Kidney (tissue), 14 donors: ENCODE measurements around the gene RBBP8NL. TPM values are rescaled to one million over a fixed set of nuclear protein-coding genes. Genes with fewer than 3 reads are reported as not detected.

Experiments
- DNase-seq, 5 donors: peaks; one replicate each; pipeline ENCODE4 v3.0.0-alpha.2; 2013 to 2020
- FAIRE-seq: peaks from 2 replicates; lab custom pipeline; 2012; peaks lifted over from hg19 to GRCh38; lab: Jason Lieb, UNC
- H3K27ac ChIP-seq, 2 donors: one replicate each; pipeline ENCODE4 v1.7.0; 2013; ENCODE audit warnings: low read depth in 2 of 2, low read length in 2 of 2, inconsistent platforms in 1 of 2
- H3K27me3 ChIP-seq: one replicate; pipeline ENCODE4 v1.7.1; 2013; ENCODE audit warnings: low read length, inconsistent platforms; ENCODE audit not compliant: control insufficient read depth, insufficient read depth
- H3K36me3 ChIP-seq, 3 donors: one replicate each; pipeline versions ENCODE4 v1.7.0 to v1.7.1; 2013; ENCODE audit warnings: low read length in 3 of 3, control low read depth in 1 of 3, inconsistent platforms in 1 of 3; ENCODE audit not compliant: insufficient read depth in 3 of 3, control insufficient read depth in 2 of 3
- H3K4me1 ChIP-seq, 3 donors: one replicate each; pipeline versions ENCODE4 v1.7.0 to v1.7.1; 2013; ENCODE audit warnings: low read length in 3 of 3, inconsistent platforms in 1 of 3, low read depth in 1 of 3; ENCODE audit not compliant: control insufficient read depth in 2 of 3, insufficient read depth in 2 of 3
- H3K4me3 ChIP-seq, 3 donors: one replicate each; pipeline versions ENCODE4 v1.7.0 to v1.8.1; 2013; ENCODE audit warnings: low read length in 3 of 3, control low read depth in 1 of 3, inconsistent platforms in 1 of 3
- H3K9ac ChIP-seq, 3 donors: one replicate each; pipeline versions ENCODE4 v1.7.0 to v1.7.1; 2013; ENCODE audit warnings: low read length in 3 of 3, control low read depth in 1 of 3, inconsistent platforms in 1 of 3
- H3K9me3 ChIP-seq, 3 donors: one replicate each; pipeline versions ENCODE4 v1.7.0 to v1.7.1; 2013; ENCODE audit warnings: low read length in 3 of 3, control low read depth in 1 of 3, inconsistent platforms in 1 of 3; ENCODE audit not compliant: control insufficient read depth in 2 of 3, insufficient read depth in 1 of 3
- CTCF ChIP-seq: IDR thresholded peaks from 3 replicates; pipeline ENCODE4 v1.5.1; 2012; ENCODE audit warnings: mild to moderate bottlenecking, moderate library complexity, borderline replicate concordance; ENCODE audit not compliant: insufficient read depth; ENCODE audit errors: extremely low read depth
- intact Hi-C: fragments of 100-400 bp; cut with DNase I; formaldehyde crosslinking; loops from one replicate; pipeline ENCODE4 v1.11.1; 2022
- polyA plus RNA-seq: library from polyadenylated mRNA; stranded (reverse); fragments of 350-450 nt; fragmentation: Illumina TruSeq; extraction: RNeasy Lipid Tissue Mini Kit (QIAGEN cat#74804); gene quantifications from one replicate; pipeline ENCODE4 v1.2.3, GENCODE V29; 2014; ENCODE audit warnings: low read depth, low replicate concordance; ENCODE audit not compliant: insufficient read depth
- total RNA-seq: library from RNA; stranded (reverse); fragmentation: NEBNext Ultra II Directional; extraction: Animal tissue kit (Norgen Biotek cat#: 25700); gene quantifications from one replicate; pipeline ENCODE4 v1.2.1, GENCODE V29; 2021
- donor health status: control.
- donor health status: control.
- donor health status: control.
- donor health status: control.
- donor health status: control.
- donor health status: DM: yes; HTN: yes; CAD: no.
- donor health status: Normal renal cell carcinoma (clear cell type).

The RBBP8NL gene
- total and polyA plus RNA-seq, 2 donors from 2014 or later = 0.13 to 1.5 TPM

- peak overlapping the region in 1 of 3 donors; percentile 44 for H3K4me3 ChIP-seq
Measured at GRCh38 chr20:62368392-62368975, 58.9 kb downstream of the RBBP8NL start.

GRCh38 chr20:62367633-62368391 is 59.5 kb downstream of the RBBP8NL start:
- no peaks in the 10 kb centered on the region for H3K9me3 ChIP-seq
- peaks cover 0 to 61% (median 36%) of the 10 kb centered on the region in 3 donors for H3K4me1 ChIP-seq
- H3K27ac ChIP-seq = peak overlapping the region; percentile 78 to 80
- H3K36me3 ChIP-seq = no peaks in the 10 kb centered on the region
- no peaks in the 10 kb centered on the region for H3K27me3 ChIP-seq
- peak overlapping the region in 1 of 3 donors; percentile 7 for H3K9ac ChIP-seq
- FAIRE-seq (no peak), DNase-seq (peak in 3 of 5 donors; percentile 50 to 88 (median 83))
- intact Hi-C loops = no loop called here
- H3K4me3 ChIP-seq = peak overlapping the region in 2 of 3 donors; percentile 18 to 44
- no peak for TF ChIP-seq CTCF

More at GRCh38 chr20:62368392-62368975, 58.9 kb downstream of the RBBP8NL start:
- no peak for FAIRE-seq
- intact Hi-C loops = no loop called here
- no peaks in the 10 kb centered on the region for H3K36me3 ChIP-seq
- no peaks in the 10 kb centered on the region for H3K9me3 ChIP-seq
- peak overlapping the region; percentile 67 to 81 for H3K27ac ChIP-seq
- no peak overlapping the region for H3K9ac ChIP-seq
- TF ChIP-seq CTCF = no peak
- H3K4me1 ChIP-seq = peaks cover 0 to 54% (median 36%) of the 10 kb centered on the region in 3 donors
- no peaks in the 10 kb centered on the region for H3K27me3 ChIP-seq
- peak in 4 of 5 donors; percentile 78 to 93 (median 80) for DNase-seq

- H3K9ac ChIP-seq = peak within 1 kb of the TSS in 2 of 3 donors; percentile 65 to 89
- H3K4me1 ChIP-seq = peaks cover 0 to 66% (median 36%) of the 10 kb centered on the region in 3 donors
- intact Hi-C loops = no loop called here
Measured at GRCh38 chr20:62367136-62367632, 60.2 kb downstream of the RBBP8NL start, which contains the start of gene LAMA5. Gene LAMA5, minus strand, starts transcription at chr20:62367312. Its CDS starts 67 bp downstream, at chr20:62367245.

More at GRCh38 chr20:62367136-62367632, 60.2 kb downstream of the RBBP8NL start, which contains the start of gene LAMA5:
- DNase-seq (peak; percentile 68 to 90 (median 84)), FAIRE-seq (no peak)
- H3K27ac ChIP-seq = peak within 1 kb of the TSS; percentile 91 to 95
- no peak for TF ChIP-seq CTCF
- H3K4me3 ChIP-seq = peak within 1 kb of the TSS; percentile 33 to 76 (median 73)
- H3K36me3 ChIP-seq = no peaks in the 10 kb centered on the region
- H3K9me3 ChIP-seq = no peaks in the 10 kb centered on the region
- no peaks in the 10 kb centered on the region for H3K27me3 ChIP-seq
